Suprapubic skin (tissue), 4 donors: Measurements from ENCODE around the gene CDS2.

Source experiments
- POLR2A ChIP-seq, 2 donors: fragments of 450-650 bp; IDR thresholded peaks; one replicate each; pipeline ENCODE4 v1.6.1; 2017; ENCODE audit warnings: antibody characterized with exemption in 2 of 2, mild to moderate bottlenecking in 2 of 2, moderate library complexity in 2 of 2
- POLR2AphosphoS5 ChIP-seq, 3 donors: sonication (generic); formaldehyde crosslinking; IDR thresholded peaks; one replicate each; pipeline ENCODE4 v1.6.1; 2017; ENCODE audit warnings: antibody characterized with exemption in 3 of 3
- TF ChIP-seq, protein P1 (sequence below), 2 donors: fragments of 200-600 bp in 1 of 2; fragments of 450-650 bp in 1 of 2; sonication (generic) in 1 of 2; IDR thresholded peaks; one replicate each; pipeline ENCODE4 v1.5.1; 2016 to 2019; ENCODE audit warnings: antibody characterized with exemption in 2 of 2, mild to moderate bottlenecking in 1 of 2, moderate library complexity in 1 of 2

DNA sequence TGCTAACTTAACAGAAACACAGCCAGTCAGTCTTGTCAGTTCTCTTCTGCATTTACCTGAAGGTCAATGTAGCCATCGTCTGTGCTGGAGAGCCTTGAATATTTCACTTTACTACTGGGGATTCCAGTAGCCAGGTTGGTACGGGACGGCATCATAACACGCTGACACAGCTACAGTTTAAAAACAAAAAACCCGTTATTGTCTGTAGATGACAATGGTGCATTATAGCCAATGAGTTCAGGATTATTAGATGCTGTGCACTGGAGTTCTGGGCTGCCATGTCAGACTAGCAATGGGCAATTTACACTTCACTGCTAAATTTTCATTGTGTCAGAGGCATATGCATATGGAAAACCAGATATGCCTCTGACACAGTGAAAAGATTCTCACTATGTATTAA lies 17.5 kb upstream of the CDS2 start:
- no peak for TF ChIP-seq POLR2AphosphoS5 (IDR thresholded peaks at IDR 0.05)
- TF ChIP-seq, protein P1, sequence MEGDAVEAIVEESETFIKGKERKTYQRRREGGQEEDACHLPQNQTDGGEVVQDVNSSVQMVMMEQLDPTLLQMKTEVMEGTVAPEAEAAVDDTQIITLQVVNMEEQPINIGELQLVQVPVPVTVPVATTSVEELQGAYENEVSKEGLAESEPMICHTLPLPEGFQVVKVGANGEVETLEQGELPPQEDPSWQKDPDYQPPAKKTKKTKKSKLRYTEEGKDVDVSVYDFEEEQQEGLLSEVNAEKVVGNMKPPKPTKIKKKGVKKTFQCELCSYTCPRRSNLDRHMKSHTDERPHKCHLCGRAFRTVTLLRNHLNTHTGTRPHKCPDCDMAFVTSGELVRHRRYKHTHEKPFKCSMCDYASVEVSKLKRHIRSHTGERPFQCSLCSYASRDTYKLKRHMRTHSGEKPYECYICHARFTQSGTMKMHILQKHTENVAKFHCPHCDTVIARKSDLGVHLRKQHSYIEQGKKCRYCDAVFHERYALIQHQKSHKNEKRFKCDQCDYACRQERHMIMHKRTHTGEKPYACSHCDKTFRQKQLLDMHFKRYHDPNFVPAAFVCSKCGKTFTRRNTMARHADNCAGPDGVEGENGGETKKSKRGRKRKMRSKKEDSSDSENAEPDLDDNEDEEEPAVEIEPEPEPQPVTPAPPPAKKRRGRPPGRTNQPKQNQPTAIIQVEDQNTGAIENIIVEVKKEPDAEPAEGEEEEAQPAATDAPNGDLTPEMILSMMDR (IDR thresholded peaks at IDR 0.05) = no peak
- TF ChIP-seq POLR2A (IDR thresholded peaks at IDR 0.05) = no peak
